Hepatocyte (in vitro differentiated cells): ENCODE data around the gene LMBRD2.

ENCODE experiments used
- CTCF ChIP-seq: fragments of 200-600 bp; sonication (generic); IDR thresholded peaks from 2 replicates; pipeline ENCODE4 v1.5.1; 2016; ENCODE audit warnings: antibody characterized with exemption, mild to moderate bottlenecking; ENCODE audit not compliant: poor library complexity
- EZH2phosphoT487 ChIP-seq: fragments of 200-600 bp; sonication (generic); IDR thresholded peaks from one replicate; pipeline ENCODE4 v1.6.1; 2018; ENCODE audit warnings: antibody characterized with exemption, mild to moderate bottlenecking, low read depth, moderate library complexity; ENCODE audit not compliant: unreplicated experiment, severe bottlenecking

GRCh38 chr5:36066001-36066539, 85.6 kb downstream of the LMBRD2 start:
- no peak for TF ChIP-seq EZH2phosphoT487
- TF ChIP-seq CTCF = no peak
